Head of caudate nucleus (tissue), 42 donors: ENCODE measurements around the gene ZDHHC11B.

ENCODE experiments used
- DNase-seq, 42 donors: peaks; one replicate each; pipeline versions ENCODE4 v3.0.0 to v3.0.0-alpha.2; 2020 to 2021; ENCODE audit warnings: mixed read lengths in 7 of 42
- intact Hi-C: fragments of 100-400 bp; cut with DNase I; formaldehyde crosslinking; loops from one replicate; pipeline ENCODE4 v1.15.0; 2022

Gene ZDHHC11B

DNA sequence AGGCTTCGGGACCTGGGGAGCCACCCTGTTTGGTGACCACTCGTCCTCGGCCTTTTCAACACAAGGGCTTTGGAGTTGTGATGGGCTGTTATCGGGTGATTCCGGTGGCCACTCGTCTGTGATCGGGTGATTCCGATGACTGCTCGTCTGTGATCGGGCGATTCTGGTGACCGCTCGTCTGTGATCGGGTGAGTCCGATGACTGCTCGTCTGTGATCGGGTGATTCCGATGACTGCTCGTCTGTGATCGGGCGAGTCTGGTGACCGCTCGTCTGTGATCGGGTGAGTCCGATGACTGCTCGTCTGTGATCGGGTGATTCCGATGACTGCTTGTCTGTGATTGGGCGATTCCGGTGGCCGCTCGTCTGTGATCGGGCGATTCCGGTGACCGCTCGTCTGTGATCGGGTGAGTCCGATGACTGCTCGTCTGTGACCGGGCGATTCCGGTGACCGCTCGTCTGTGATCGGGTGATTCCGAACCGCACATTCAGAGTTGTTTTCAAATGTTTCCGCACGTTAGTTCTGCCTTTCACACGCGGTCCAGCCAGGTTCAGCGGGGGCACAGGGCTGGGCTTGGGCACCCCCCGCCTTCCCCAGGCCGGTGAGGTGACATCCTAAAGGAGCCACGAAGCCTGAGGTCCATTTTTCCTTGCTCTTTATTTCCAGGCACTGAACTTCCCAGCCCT is 121.6 kb downstream of the ZDHHC11B start:
- intact Hi-C loops, result loop anchor here (10.0 kb wide), 1 partner anchor 48 kb away; the partner anchor contains the start of gene CEP72
- peak in 4 of 42 donors; percentile 1 to 15 (median 5) for DNase-seq

DNA sequence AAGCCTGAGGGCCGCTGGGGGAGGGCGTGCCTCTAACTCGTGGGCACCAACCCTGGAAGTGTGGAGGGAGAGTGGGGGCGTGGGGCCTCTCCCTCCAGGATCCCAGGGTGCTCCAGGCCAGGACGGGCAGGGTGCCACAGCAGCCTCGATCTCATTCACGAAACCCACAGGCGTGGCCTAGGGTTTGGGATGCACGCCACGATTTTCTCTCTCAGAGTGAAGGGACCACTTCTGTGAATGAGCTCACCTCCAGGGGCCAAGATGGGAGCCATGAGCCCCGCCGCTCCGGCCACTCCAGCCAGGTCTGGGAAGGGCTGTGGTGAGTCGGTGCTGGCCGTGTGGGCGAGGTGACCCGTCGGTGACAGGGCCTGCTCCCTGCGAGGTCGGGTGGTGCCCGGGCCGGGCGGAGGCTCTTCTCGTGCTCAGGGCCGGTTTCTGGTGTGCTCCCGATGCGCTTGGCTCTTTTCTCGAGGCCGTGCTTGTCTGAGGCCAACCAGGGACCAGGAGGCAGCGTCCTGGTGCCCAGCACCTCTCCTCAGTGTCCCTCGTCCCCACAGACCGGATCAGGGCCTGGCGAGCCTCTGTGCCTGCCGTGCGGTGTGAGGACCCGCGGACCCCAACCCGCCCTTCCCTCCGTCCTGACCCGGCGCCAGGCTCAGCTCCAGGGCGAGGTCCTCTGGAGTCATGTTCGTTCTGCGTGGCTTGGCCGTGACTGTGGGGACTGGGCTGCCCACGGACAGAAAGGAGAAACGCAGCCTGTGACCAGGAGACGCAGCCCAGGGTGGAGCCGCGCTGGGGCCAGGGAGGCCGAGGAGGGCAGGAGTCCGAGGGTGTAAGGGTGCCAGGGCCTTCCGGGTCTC is 122.4 kb downstream of the ZDHHC11B start:
- peak in 3 of 42 donors; percentile 1 to 14 (median 5) for DNase-seq
- intact Hi-C loops, result loop anchor here (10.0 kb wide), 1 partner anchor 47 kb away; the partner anchor contains the start of gene CEP72

DNA sequence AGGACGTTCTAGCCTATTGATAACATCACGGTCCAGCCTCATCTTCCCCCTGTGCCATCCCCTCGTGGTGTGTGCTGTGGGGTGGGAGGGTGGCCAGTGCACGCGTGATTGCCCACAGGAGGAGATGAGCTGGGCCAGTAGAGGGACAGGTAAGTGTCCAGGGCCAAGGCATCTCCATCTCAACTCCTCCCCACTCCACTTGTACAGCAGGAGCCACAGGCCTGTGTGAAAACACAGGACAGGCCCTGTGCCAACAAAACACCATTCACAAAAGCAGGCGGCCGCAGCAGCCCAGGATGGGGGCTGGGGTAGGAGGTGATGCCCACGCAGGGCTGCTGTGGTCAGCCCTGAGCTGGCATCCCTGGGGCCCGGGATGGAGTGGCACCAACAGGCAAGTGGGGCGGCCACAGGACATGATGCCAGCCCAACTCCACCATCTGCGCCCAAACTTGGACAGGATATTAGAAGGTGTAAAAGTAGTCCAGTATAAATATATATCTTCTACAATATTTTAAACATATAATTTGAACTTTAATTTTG is 124.0 kb downstream of the ZDHHC11B start:
- peak in 1 of 42 donors; percentile 3 for DNase-seq
- intact Hi-C loops, result loop anchor here (10.0 kb wide), 1 partner anchor 46 kb away; the partner anchor contains the start of gene CEP72
